HEK293 (cell line): ENCODE measurements around the gene HTR1E.

Source experiments
- CTCF ChIP-seq: fragments of 450-650 bp; formaldehyde crosslinking; IDR thresholded peaks from 2 replicates; pipeline ENCODE4 v1.5.1; 2016; ENCODE audit warnings: missing biosample characterization, missing genetic modification characterization
- ZBTB17 ChIP-seq: fragments of 450-650 bp; formaldehyde crosslinking; IDR thresholded peaks from 2 replicates; pipeline ENCODE4 v1.5.1; 2016; ENCODE audit warnings: missing biosample characterization, missing genetic modification characterization
- ZBTB26 ChIP-seq: fragments of 450-650 bp; formaldehyde crosslinking; optimal IDR thresholded peaks from 2 replicates; pipeline ENCODE3; 2016; ENCODE audit warnings: missing biosample characterization, mild to moderate bottlenecking, missing genetic modification characterization
- ZBTB49 ChIP-seq: fragments of 450-650 bp; formaldehyde crosslinking; IDR thresholded peaks from 2 replicates; pipeline ENCODE4 v1.5.1; 2016; ENCODE audit warnings: missing biosample characterization, missing genetic modification characterization, low read depth
- ZNF248 ChIP-seq: fragments of 450-650 bp; formaldehyde crosslinking; IDR thresholded peaks from 2 replicates; pipeline ENCODE4 v1.5.1; 2017; ENCODE audit warnings: missing biosample characterization, missing genetic modification characterization
- ZNF274 ChIP-seq, 2 experiments: fragments of 200-500 bp in 1 of 2; fragments of 450-650 bp in 1 of 2; sonication (Bioruptor generic) in 1 of 2; formaldehyde crosslinking in 1 of 2; IDR thresholded peaks; 2 replicates each; pipeline versions ENCODE4 v1.5.1 to v1.6.1; 2014 to 2016; ENCODE audit warnings: borderline replicate concordance in 1 of 2, inconsistent platforms in 1 of 2, low read length in 1 of 2, missing biosample characterization in 1 of 2, missing genetic modification characterization in 1 of 2
- ZNF777 ChIP-seq: fragments of 450-650 bp; formaldehyde crosslinking; IDR thresholded peaks from 2 replicates; pipeline ENCODE4 v1.5.1; 2017; ENCODE audit warnings: missing biosample characterization, missing genetic modification characterization, borderline replicate concordance

- 0 out of 2 replicates have a peak, but pooled peaks have one; percentile 28 for TF ChIP-seq CTCF (tag by site-specific recombination)
- TF ChIP-seq ZBTB26 (tag by site-specific recombination), result no peak
- TF ChIP-seq ZBTB17 (tag by site-specific recombination), result no peak
- TF ChIP-seq ZNF248 (tag by site-specific recombination), result no peak
- no peak for TF ChIP-seq ZNF777 (tag by site-specific recombination)
- no peak for TF ChIP-seq ZNF274 (IDR thresholded peaks at IDR 0.05; ENCODE audit: low read length)
- no peak for TF ChIP-seq ZNF274 (tag by site-specific recombination; IDR thresholded peaks at IDR 0.05; ENCODE audit: borderline replicate concordance)
- TF ChIP-seq ZBTB49 (tag by site-specific recombination), result no peak
Measured at GRCh38 chr6:87029711-87030314, 92.5 kb downstream of the HTR1E start.
